ENCODE measurements around the gene NRCAM. TPM values are rescaled to one million over a fixed set of nuclear protein-coding genes. Genes with fewer than 3 reads are reported as not detected.
"Not testable (repeated sequence)": the region's sequence is repeated elsewhere in the genome, so short reads cannot be mapped to it uniquely, and the experiment has no call there.

The NRCAM gene
- total RNA-seq, 2 experiments from 2014 or later = 3.2 to 3.8 TPM

- no peak for ATAC-seq
- Mint-ChIP-seq H3K36me3 (ENCODE audit: low read depth) (peaks cover 4% of the 10 kb centered on the region), H3K27me3 (no peaks in the 10 kb centered on the region), H3K27ac (no peak overlapping the region), H3K9me3 (no peaks in the 10 kb centered on the region), H3K4me1 (ENCODE audit: low read depth) (peaks cover 28% of the 10 kb centered on the region), H3K4me3 (no peak overlapping the region)
- intact Hi-C loops (cut with micrococcal nuclease) = no loop called here
- no peak for TF ChIP-seq CTCF (IDR thresholded peaks at IDR 0.05)
- POLR2A ChIA-PET = interaction anchor here (0.7 to 1.4 kb wide), 2 partner anchors 10 to 14 kb away, joined by 3 read pairs; no protein-coding TSS in a partner anchor
- no peak for DNase-seq
- CTCF ChIA-PET = interaction anchor here (0.9 to 1.8 kb wide), 3 partner anchors 8 to 29 kb away, joined by 3 to 12 read pairs (median 3); no protein-coding TSS in a partner anchor
These were observed 12.0 kb upstream of the NRCAM start for GRCh38 chr7:108468246-108468645.

DNA sequence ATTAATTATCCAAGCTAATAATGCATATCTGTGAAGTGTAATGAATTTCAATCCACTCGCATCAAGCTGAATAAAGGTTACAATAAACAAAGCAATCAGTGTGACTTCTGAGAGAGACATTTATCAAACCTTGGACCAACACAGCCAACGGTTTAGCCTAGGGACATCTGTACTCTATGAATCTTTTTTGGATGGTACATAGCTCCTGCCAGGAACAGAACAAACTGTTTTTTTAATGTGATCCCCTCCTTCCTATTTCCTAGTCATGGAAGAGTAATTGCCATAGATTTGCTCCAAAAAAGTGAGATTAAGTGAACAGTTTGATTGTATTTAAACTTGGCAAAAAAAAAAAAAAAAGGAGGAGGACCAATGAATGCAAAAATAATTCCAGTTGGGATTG is 11.2 kb upstream of the NRCAM start:
- ChIA-PET CTCF (interaction anchor here (0.9 to 1.3 kb wide), 2 partner anchors 8 to 15 kb away, joined by 3 read pairs; no protein-coding TSS in a partner anchor), POLR2A (interaction anchor here (1.4 kb wide), 1 partner anchor 13 kb away, joined by 3 read pairs; no protein-coding TSS in a partner anchor)
- Mint-ChIP-seq H3K4me1 (ENCODE audit: low read depth) (peaks cover 35% of the 10 kb centered on the region), H3K27me3 (no peaks in the 10 kb centered on the region), H3K36me3 (ENCODE audit: low read depth) (peaks cover 1% of the 10 kb centered on the region), H3K27ac (no peak overlapping the region), H3K4me3 (no peak overlapping the region), H3K9me3 (no peaks in the 10 kb centered on the region)
- intact Hi-C loops (cut with micrococcal nuclease) = no loop called here
- ATAC-seq (no peak), DNase-seq (no peak)
- no peak for TF ChIP-seq CTCF (IDR thresholded peaks at IDR 0.05)

DNA sequence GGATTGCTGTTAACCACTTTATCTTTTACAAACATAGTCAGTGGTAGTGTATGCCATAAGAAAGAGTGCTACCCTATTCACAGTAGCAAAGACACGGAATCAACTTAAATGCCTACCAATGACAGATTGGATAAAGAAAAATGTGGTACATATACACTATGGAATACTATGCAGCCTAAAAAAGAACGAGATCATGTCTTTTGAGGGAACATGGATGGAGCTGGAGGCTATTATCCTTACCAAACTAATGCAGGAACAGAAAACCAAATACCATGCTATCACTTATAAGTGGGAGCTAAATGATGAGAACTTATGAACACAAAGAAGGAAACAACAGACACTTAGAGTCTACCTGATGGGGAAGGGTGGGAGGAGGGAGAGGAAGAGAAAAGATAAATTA is 10.1 kb upstream of the NRCAM start:
- peaks cover 41% of the 10 kb centered on the region for H3K4me1 Mint-ChIP-seq (ENCODE audit: low read depth)
- H3K9me3 Mint-ChIP-seq; ATAC-seq; H3K27me3 Mint-ChIP-seq; H3K27ac Mint-ChIP-seq; H3K36me3 Mint-ChIP-seq (ENCODE audit: low read depth); DNase-seq; CTCF ChIA-PET; H3K4me3 Mint-ChIP-seq; intact Hi-C loops (cut with micrococcal nuclease): not testable (repeated sequence)
- POLR2A ChIA-PET = interaction anchor here (0.6 to 1.0 kb wide), 2 partner anchors 9 to 28 kb away, joined by 3 to 6 read pairs; no protein-coding TSS in a partner anchor

DNA sequence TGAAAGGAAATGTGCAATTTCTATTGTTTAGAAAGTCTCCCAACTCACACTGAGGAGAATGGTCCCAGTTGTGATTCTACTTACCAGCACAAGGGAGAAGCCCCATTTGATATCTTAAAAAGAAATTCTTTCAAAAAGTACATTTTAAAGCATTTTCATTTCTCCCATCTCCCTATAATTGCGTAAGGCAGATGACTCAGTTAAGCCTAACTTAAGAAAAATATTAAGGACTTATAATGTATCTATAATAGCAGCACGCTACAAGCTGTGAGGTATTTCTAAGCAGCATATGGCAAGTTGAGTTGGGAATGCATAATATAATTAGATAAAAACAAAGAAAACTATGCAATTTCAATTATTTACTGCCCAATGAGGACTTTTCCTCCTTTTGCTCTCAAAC is 8.5 kb upstream of the NRCAM start:
- peaks cover 47% of the 10 kb centered on the region for H3K4me1 Mint-ChIP-seq (ENCODE audit: low read depth)
- no peak overlapping the region for H3K27ac Mint-ChIP-seq
- CTCF ChIA-PET = interaction anchor here (1.0 to 1.9 kb wide), 3 partner anchors 9 to 32 kb away, joined by 3 to 7 read pairs (median 5); partner anchors contain the start of gene NRCAM
- H3K9me3 Mint-ChIP-seq = no peaks in the 10 kb centered on the region
- H3K27me3 Mint-ChIP-seq = no peaks in the 10 kb centered on the region
- no peak overlapping the region for H3K4me3 Mint-ChIP-seq
- ATAC-seq = no peak
- H3K36me3 Mint-ChIP-seq (ENCODE audit: low read depth) = no peaks in the 10 kb centered on the region
- intact Hi-C loops (cut with micrococcal nuclease) = no loop called here
- POLR2A ChIA-PET = interaction anchor here (1.2 to 1.5 kb wide), 2 partner anchors 9 to 61 kb away, joined by 3 to 4 read pairs; partner anchors contain the start of gene PNPLA8
- DNase-seq = no peak
- no peak for TF ChIP-seq CTCF (IDR thresholded peaks at IDR 0.05)

DNA sequence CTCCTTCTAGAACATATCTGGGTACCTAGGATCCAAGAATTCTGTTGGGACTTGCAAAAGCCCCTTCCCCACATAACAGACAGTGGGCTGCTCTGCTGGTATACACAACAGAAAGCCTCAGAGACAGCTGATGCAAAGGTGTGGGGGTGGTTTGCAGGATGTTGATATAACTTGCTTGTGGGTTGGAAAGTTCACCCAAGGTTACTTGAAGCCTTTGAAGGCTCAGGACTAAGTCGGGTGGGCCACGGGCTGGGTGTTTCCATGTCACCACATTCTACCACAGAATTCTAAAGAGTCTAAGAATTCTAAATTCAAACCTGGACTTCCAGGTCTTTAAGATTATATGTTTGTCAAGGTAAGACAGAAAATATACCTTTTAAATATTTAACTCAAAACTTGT is 7.4 kb upstream of the NRCAM start:
- ATAC-seq = peak; percentile 85
- no peak overlapping the region for H3K4me3 Mint-ChIP-seq
- no peaks in the 10 kb centered on the region for H3K27me3 Mint-ChIP-seq
- POLR2A ChIA-PET = interaction anchor here (1.5 kb wide), 1 partner anchor 8 kb away, joined by 4 read pairs; no protein-coding TSS in a partner anchor
- DNase-seq = peak; percentile 74
- no peaks in the 10 kb centered on the region for H3K9me3 Mint-ChIP-seq
- TF ChIP-seq CTCF (IDR thresholded peaks at IDR 0.05) = no peak
- H3K4me1 Mint-ChIP-seq (ENCODE audit: low read depth) = peaks cover 44% of the 10 kb centered on the region
- H3K36me3 Mint-ChIP-seq (ENCODE audit: low read depth) = no peaks in the 10 kb centered on the region
- intact Hi-C loops (cut with micrococcal nuclease) = no loop called here
- H3K27ac Mint-ChIP-seq = no peak overlapping the region
- CTCF ChIA-PET = interaction anchor here (1.9 kb wide), 1 partner anchor 33 kb away, joined by 7 read pairs; no protein-coding TSS in a partner anchor
